ENCODE results near the gene NFAM1.
A peak's percentile ranks its signal among the peaks of the same experiment; 100 is the strongest.

The NFAM1 gene

GRCh38 chr22:42434748-42435425, 2.7 kb upstream of the NFAM1 start:
- H3K9me3 ChIP-seq (ENCODE audit: control insufficient read depth, insufficient read depth, low read length): no peaks in the 10 kb centered on the region
- peak overlapping the region; percentile 31 for H3K4me2 ChIP-seq (ENCODE audit: low read length)
- no peak overlapping the region for H3K4me3 ChIP-seq (ENCODE audit: low read length)
- H3K36me3 ChIP-seq (ENCODE audit: control insufficient read depth, low read length): no peaks in the 10 kb centered on the region
- no peaks in the 10 kb centered on the region for H4K20me1 ChIP-seq (ENCODE audit: control insufficient read depth, insufficient read depth, low read depth, low read length)
- H3K4me1 ChIP-seq (ENCODE audit: control insufficient read depth, low read length): peaks cover 64% of the 10 kb centered on the region
- H3K27me3 ChIP-seq (ENCODE audit: control insufficient read depth, low read length): peaks cover 37% of the 10 kb centered on the region
- TF ChIP-seq CTCF (IDR thresholded peaks at IDR 0.05; ENCODE audit: low read depth, low read length, poor library complexity, severe bottlenecking) (no peak), EZH2phosphoT487 (IDR thresholded peaks at IDR 0.05; ENCODE audit: borderline replicate concordance, low read length) (no peak)
- H3K9me2 ChIP-seq (replicated peaks; ENCODE audit: control insufficient read depth, low read length): no peaks in the 10 kb centered on the region
- H3F3A ChIP-seq (ENCODE audit: control insufficient read depth, insufficient read depth): peaks cover 16% of the 10 kb centered on the region
- peaks cover 3% of the 10 kb centered on the region; the same call in 1 of the 2 replicates for H3K79me2 ChIP-seq (ENCODE audit: control insufficient read depth, low read length)
- H3K27ac ChIP-seq (ENCODE audit: low read depth, low read length): no peak overlapping the region

GRCh38 chr22:42433754-42434682, 1.8 kb upstream of the NFAM1 start:
- no peaks in the 10 kb centered on the region for H3K79me2 ChIP-seq (ENCODE audit: control insufficient read depth, low read length)
- peaks cover 12% of the 10 kb centered on the region for H3F3A ChIP-seq (ENCODE audit: control insufficient read depth, insufficient read depth)
- no peaks in the 10 kb centered on the region for H4K20me1 ChIP-seq (ENCODE audit: control insufficient read depth, insufficient read depth, low read depth, low read length)
- H3K9me2 ChIP-seq (replicated peaks; ENCODE audit: control insufficient read depth, low read length): no peaks in the 10 kb centered on the region
- no peak overlapping the region for H3K27ac ChIP-seq (ENCODE audit: low read depth, low read length)
- H3K36me3 ChIP-seq (ENCODE audit: control insufficient read depth, low read length): no peaks in the 10 kb centered on the region
- H3K4me3 ChIP-seq (ENCODE audit: low read length): no peak overlapping the region
- TF ChIP-seq EZH2phosphoT487 (IDR thresholded peaks at IDR 0.05; ENCODE audit: borderline replicate concordance, low read length) (no peak), CTCF (IDR thresholded peaks at IDR 0.05; ENCODE audit: low read depth, low read length, poor library complexity, severe bottlenecking) (no peak)
- peak overlapping the region; percentile 31; the same call in 1 of the 2 replicates for H3K4me2 ChIP-seq (ENCODE audit: low read length)
- H3K4me1 ChIP-seq (ENCODE audit: control insufficient read depth, low read length): peaks cover 55% of the 10 kb centered on the region
- H3K9me3 ChIP-seq (ENCODE audit: control insufficient read depth, insufficient read depth, low read length): no peaks in the 10 kb centered on the region
- H3K27me3 ChIP-seq (ENCODE audit: control insufficient read depth, low read length): peaks cover 37% of the 10 kb centered on the region

- no peak overlapping the region for H3K4me3 ChIP-seq (ENCODE audit: low read length)
- H3K79me2 ChIP-seq (ENCODE audit: control insufficient read depth, low read length): no peaks in the 10 kb centered on the region
- peaks cover 40% of the 10 kb centered on the region for H3K27me3 ChIP-seq (ENCODE audit: control insufficient read depth, low read length)
- H3K4me1 ChIP-seq (ENCODE audit: control insufficient read depth, low read length): peaks cover 43% of the 10 kb centered on the region
- no peaks in the 10 kb centered on the region for H3K36me3 ChIP-seq (ENCODE audit: control insufficient read depth, low read length)
- H3K27ac ChIP-seq (ENCODE audit: low read depth, low read length): no peak overlapping the region
- no peaks in the 10 kb centered on the region for H3K9me2 ChIP-seq (replicated peaks; ENCODE audit: control insufficient read depth, low read length)
- no peak overlapping the region for H3K4me2 ChIP-seq (ENCODE audit: low read length)
- no peaks in the 10 kb centered on the region for H3K9me3 ChIP-seq (ENCODE audit: control insufficient read depth, insufficient read depth, low read length)
- peaks cover 6% of the 10 kb centered on the region; the same call in 1 of the 2 replicates for H3F3A ChIP-seq (ENCODE audit: control insufficient read depth, insufficient read depth)
- no peaks in the 10 kb centered on the region for H4K20me1 ChIP-seq (ENCODE audit: control insufficient read depth, insufficient read depth, low read depth, low read length)
- no peak for TF ChIP-seq CTCF (IDR thresholded peaks at IDR 0.05; ENCODE audit: low read depth, low read length, poor library complexity, severe bottlenecking)
- TF ChIP-seq EZH2phosphoT487 (IDR thresholded peaks at IDR 0.05; ENCODE audit: borderline replicate concordance, low read length): no peak
These were observed 615 bp upstream of the NFAM1 start for GRCh38 chr22:42432818-42433217.

All from DOHH2 (cell line).